MCF 10A (cell line): ENCODE measurements around the gene ZNF358. TPM values are rescaled to one million over a fixed set of nuclear protein-coding genes. Genes with fewer than 3 reads are reported as not detected.

Experiments
- BruUV-seq: library from RNA; stranded (reverse); fragments of 400-500 nt; replicated peaks from 2 replicates; lab custom pipeline; 2021; lab: Mats Ljungman, UMichigan
- CTCF ChIA-PET: fragments of 300-600 bp; sonication (Branson Sonifier 250); formaldehyde crosslinking; extraction: SDS; loops from one replicate; lab custom pipeline; 2021; ENCODE audit warnings: antibody characterized with exemption, inconsistent platforms; lab: Yijun Ruan, JAX
- POLR2A ChIA-PET: fragments of 300-600, 350-650 bp; sonication (Branson Sonifier 250); formaldehyde crosslinking; extraction: SDS; loops from one replicate; lab custom pipeline; 2020; ENCODE audit warnings: antibody characterized with exemption, inconsistent platforms; lab: Yijun Ruan, JAX
- DNase-seq: peaks from one replicate; pipeline ENCODE4 v3.0.0-alpha.2; 2018; ENCODE audit not compliant: unreplicated experiment
- H3K27ac Mint-ChIP-seq: one replicate; pipeline ENCODE4 v1.8.0; 2022; ENCODE audit warnings: mild to moderate bottlenecking, low read depth, mixed read lengths; ENCODE audit not compliant: unreplicated experiment
- H3K27me3 Mint-ChIP-seq: one replicate; pipeline ENCODE4 v1.8.0; 2022; ENCODE audit warnings: mixed read lengths; ENCODE audit not compliant: insufficient read depth, unreplicated experiment
- H3K36me3 Mint-ChIP-seq: one replicate; pipeline ENCODE4 v1.8.0; 2022; ENCODE audit warnings: mild to moderate bottlenecking, moderate library complexity, mixed read lengths; ENCODE audit not compliant: insufficient read depth, unreplicated experiment
- H3K4me1 Mint-ChIP-seq: one replicate; pipeline ENCODE4 v1.8.0; 2022; ENCODE audit warnings: mixed read lengths; ENCODE audit not compliant: insufficient read depth, unreplicated experiment
- H3K4me3 Mint-ChIP-seq: one replicate; pipeline ENCODE4 v1.8.0; 2022; ENCODE audit warnings: mild to moderate bottlenecking, moderate library complexity, mixed read lengths; ENCODE audit not compliant: unreplicated experiment
- H3K9me3 Mint-ChIP-seq: one replicate; pipeline ENCODE4 v1.8.0; 2022; ENCODE audit warnings: mixed read lengths; ENCODE audit not compliant: unreplicated experiment
- intact Hi-C: fragments of 100-400 bp; cut with micrococcal nuclease; formaldehyde crosslinking; loops from 2 replicates; pipeline ENCODE4 v1.14.1; 2022
- total RNA-seq: library from RNA; stranded (reverse); gene quantifications from 2 replicates; pipeline ENCODE4 v1.2.3, GENCODE V29; 2022
- TF ChIP-seq, protein P1 (sequence below): fragments of 200-600 bp; IDR thresholded peaks from one replicate; pipeline ENCODE4 v1.8.0; 2022; ENCODE audit warnings: antibody characterized with exemption, mild to moderate bottlenecking; ENCODE audit not compliant: unreplicated experiment

The ZNF358 gene
- total RNA-seq, 1 experiment from 2014 or later = 16.9 TPM

DNA sequence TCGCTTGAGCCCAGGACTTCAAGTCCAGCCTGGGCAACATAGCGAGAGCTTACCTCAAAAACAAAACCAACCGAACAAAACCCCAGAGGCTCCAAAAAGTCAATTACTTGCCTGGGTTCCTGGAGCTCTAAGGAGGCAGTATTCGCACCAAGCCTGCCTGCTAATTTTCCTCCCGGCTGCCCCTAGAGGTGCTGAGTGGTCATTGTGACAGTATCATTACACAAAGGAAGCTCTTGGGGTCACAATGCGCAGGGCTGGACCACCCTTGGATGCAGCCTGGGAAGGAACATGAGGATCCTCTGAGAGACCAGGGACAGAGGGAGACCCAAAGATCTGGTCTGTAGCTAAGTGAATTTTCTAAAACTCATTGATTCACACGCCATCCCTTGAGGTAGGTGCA, 18.6 kb upstream of the ZNF358 start:
- CTCF ChIA-PET = interaction anchor here (0.6 kb wide), 1 partner anchor 28 kb away, joined by 3 read pairs; no protein-coding TSS in a partner anchor

DNA sequence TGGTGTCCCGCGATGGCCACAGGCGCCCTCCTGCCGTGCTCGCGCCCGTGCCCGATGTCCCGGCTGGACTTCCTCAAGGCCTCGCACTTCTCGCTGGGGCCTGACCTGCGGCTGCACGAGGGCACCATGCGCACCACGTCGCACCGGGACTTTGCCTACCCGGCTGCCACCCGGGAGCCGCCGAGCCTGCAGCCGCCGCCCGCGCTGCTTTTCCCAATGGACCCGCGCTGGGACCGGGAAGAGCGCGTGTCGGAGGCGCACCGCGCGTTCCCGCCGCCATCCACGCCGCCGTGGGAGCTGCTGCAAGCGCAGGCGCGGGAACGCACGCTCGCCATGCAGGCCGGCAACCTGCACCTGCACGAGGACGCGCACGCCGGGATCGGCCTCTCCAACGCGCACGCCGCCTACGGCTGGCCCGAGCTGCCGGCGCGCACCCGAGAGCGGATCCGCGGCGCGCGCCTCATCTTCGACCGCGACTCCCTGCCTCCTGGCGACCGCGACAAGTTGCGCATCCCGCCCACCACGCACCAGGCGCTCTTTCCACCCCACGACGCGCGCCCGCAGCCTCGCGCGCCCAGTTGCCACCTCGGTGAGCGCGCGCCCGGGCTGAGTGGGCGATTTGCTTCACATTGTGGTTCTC, 15.0 kb upstream of the ZNF358 start:
- TF ChIP-seq, protein P1, sequence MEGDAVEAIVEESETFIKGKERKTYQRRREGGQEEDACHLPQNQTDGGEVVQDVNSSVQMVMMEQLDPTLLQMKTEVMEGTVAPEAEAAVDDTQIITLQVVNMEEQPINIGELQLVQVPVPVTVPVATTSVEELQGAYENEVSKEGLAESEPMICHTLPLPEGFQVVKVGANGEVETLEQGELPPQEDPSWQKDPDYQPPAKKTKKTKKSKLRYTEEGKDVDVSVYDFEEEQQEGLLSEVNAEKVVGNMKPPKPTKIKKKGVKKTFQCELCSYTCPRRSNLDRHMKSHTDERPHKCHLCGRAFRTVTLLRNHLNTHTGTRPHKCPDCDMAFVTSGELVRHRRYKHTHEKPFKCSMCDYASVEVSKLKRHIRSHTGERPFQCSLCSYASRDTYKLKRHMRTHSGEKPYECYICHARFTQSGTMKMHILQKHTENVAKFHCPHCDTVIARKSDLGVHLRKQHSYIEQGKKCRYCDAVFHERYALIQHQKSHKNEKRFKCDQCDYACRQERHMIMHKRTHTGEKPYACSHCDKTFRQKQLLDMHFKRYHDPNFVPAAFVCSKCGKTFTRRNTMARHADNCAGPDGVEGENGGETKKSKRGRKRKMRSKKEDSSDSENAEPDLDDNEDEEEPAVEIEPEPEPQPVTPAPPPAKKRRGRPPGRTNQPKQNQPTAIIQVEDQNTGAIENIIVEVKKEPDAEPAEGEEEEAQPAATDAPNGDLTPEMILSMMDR = no peak
- Mint-ChIP-seq H3K36me3 (no peaks in the 10 kb centered on the region), H3K4me1 (no peaks in the 10 kb centered on the region), H3K27me3 (peaks cover 21% of the 10 kb centered on the region), H3K9me3 (no peaks in the 10 kb centered on the region), H3K27ac (no peak overlapping the region), H3K4me3 (no peak overlapping the region)
- ChIA-PET POLR2A (no interaction called here), CTCF (no interaction called here)
- BruUV-seq = no TSS peak
- intact Hi-C loops = loop anchor here (10.0 kb wide), 1 partner anchor 106 kb away; no protein-coding TSS in a partner anchor
- DNase-seq = no peak

More for the DNA sequence above, 18.6 kb upstream of the ZNF358 start:
- no peak for DNase-seq
- Mint-ChIP-seq H3K36me3 (no peaks in the 10 kb centered on the region), H3K4me3 (no peak overlapping the region), H3K9me3 (no peaks in the 10 kb centered on the region), H3K27me3 (peaks cover 31% of the 10 kb centered on the region), H3K27ac (no peak overlapping the region), H3K4me1 (peaks cover 5% of the 10 kb centered on the region)
- TF ChIP-seq, protein P1 = no peak
- POLR2A ChIA-PET = interaction anchor here (0.6 to 1.9 kb wide), 4 partner anchors 18 to 428 kb away, joined by 3 to 4 read pairs (median 4); partner anchors contain the start of genes MCOLN1, ZNF358 and ZNF557
- BruUV-seq = no TSS peak
- intact Hi-C loops = no loop called here

- peaks cover 9% of the 10 kb centered on the region for H3K4me1 Mint-ChIP-seq
- peaks cover 21% of the 10 kb centered on the region for H3K27me3 Mint-ChIP-seq
- peaks cover 5% of the 10 kb centered on the region for H3K36me3 Mint-ChIP-seq
- no peak overlapping the region for H3K4me3 Mint-ChIP-seq
- intact Hi-C loops = loop anchor here (10.0 kb wide), 1 partner anchor 108 kb away; no protein-coding TSS in a partner anchor
- ChIA-PET POLR2A (no interaction called here), CTCF (interaction anchor here (0.6 kb wide), 1 partner anchor 179 kb away, joined by 3 read pairs; no protein-coding TSS in a partner anchor)
- DNase-seq = no peak
- BruUV-seq = no TSS peak
- TF ChIP-seq, protein P1 = no peak
- H3K27ac Mint-ChIP-seq = no peak overlapping the region
- H3K9me3 Mint-ChIP-seq = no peaks in the 10 kb centered on the region
Observed at GRCh38 chr19:7502552-7502951, 13.4 kb upstream of the ZNF358 start.

DNA sequence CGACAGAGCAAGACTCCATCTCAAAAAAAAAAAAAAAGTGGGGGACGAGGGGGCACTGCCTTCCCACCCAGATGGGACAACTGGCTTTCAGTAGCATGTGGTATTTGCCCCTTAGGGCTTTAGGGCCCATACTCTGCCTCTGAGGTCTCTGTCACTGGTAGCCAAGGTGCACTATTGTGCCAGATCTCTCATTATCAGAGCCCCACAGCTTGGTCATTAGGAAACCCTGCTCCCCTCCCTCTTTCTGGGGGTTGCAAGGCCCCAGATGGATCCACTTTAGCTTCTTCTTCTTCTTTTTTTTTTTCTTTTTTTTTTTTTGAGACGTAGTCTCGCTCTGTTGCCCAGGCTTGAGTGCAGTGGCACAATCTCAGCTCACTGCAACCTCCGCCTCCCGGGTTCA, 11.2 kb upstream of the ZNF358 start:
- TF ChIP-seq, protein P1 = no peak
- Mint-ChIP-seq H3K27me3 (peaks cover 5% of the 10 kb centered on the region), H3K4me1 (peaks cover 16% of the 10 kb centered on the region), H3K4me3 (no peak overlapping the region), H3K27ac (no peak overlapping the region), H3K9me3 (no peaks in the 10 kb centered on the region), H3K36me3 (peaks cover 5% of the 10 kb centered on the region)
- ChIA-PET POLR2A (interaction anchor here (0.6 kb wide), 2 partner anchors 31 to 89 kb away, joined by 3 read pairs; no protein-coding TSS in a partner anchor), CTCF (no interaction called here)
- no TSS peak for BruUV-seq
- intact Hi-C loops = loop anchor here (10.0 kb wide), 1 partner anchor 110 kb away; no protein-coding TSS in a partner anchor
- DNase-seq = no peak
